Stimulated activated naive CD8-positive, alpha-beta T cell treated with anti-CD3 and anti-CD28 coated beads, Interleukin-15, Interleukin-2, amounts not matched to agents 100 ng/mL and 50 ng/mL, for 24 hours (primary cell): ENCODE measurements around the gene SNRNP200.

Source experiments
- H3K27ac Mint-ChIP-seq: one replicate; pipeline ENCODE4 v1.8.0; 2021; ENCODE audit warnings: mild to moderate bottlenecking, mixed read lengths
- H3K27me3 Mint-ChIP-seq: one replicate; pipeline ENCODE4 v1.8.0; 2021; ENCODE audit warnings: mixed read lengths
- H3K36me3 Mint-ChIP-seq: one replicate; pipeline ENCODE4 v1.8.0; 2021; ENCODE audit warnings: low read depth, mixed read lengths
- H3K4me1 Mint-ChIP-seq: one replicate; pipeline ENCODE4 v1.8.0; 2021; ENCODE audit warnings: low read depth, mixed read lengths
- H3K4me3 Mint-ChIP-seq: one replicate; pipeline ENCODE4 v1.8.0; 2021; ENCODE audit warnings: mild to moderate bottlenecking, mixed read lengths
- H3K9me3 Mint-ChIP-seq: one replicate; pipeline ENCODE4 v1.8.0; 2021; ENCODE audit warnings: mixed read lengths

SNRNP200 gene

DNA sequence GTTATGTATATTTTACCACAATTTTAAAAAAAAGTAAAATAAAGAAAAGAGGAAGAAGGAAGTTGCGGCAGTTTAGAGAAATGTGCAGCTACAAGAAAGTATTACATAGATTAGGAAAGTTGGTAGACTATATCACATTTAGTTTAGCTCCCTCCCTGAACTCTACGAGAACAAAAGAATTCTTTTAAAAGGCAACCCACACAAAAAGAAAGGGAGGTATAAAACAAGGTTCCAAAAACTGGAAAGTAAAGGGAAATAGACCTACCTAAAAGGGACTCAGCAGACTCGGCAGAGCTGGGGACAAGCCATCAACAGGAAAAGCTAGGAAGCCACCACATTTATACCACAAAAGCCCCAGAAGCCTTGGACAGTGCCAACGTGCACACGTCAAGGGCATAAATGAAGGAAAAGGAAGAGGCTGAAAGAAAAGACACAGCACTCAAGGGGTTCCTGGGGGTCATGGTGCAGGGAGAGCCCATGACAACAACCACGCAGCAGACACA lies 48.7 kb downstream of the SNRNP200 start:
- Mint-ChIP-seq H3K27ac (peak overlapping the region; percentile 69), H3K27me3 (no peaks in the 10 kb centered on the region), H3K9me3 (no peaks in the 10 kb centered on the region), H3K36me3 (peaks cover 41% of the 10 kb centered on the region), H3K4me3 (peak overlapping the region; percentile 50), H3K4me1 (peaks cover 67% of the 10 kb centered on the region)

DNA sequence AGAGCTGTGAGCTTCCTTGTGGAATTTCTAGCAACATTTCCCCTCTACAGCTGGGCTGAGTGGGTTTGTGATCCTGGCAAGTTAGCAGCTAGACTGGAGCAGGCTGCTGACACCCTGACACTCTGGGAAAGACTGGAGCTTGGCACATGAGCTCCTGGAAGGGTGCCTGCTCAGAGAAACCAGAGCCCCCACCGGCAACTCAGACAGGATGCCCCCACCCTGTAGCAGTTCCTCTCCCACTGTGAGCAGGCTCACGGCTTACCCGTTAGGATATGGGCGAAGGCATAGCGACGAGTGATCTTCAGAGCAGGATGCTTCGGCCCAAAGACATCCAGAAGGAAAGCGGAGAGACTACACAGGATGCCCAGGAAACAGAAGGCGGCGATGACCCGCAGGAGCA lies 50.8 kb downstream of the SNRNP200 start:
- peaks cover 49% of the 10 kb centered on the region for H3K4me1 Mint-ChIP-seq

DNA sequence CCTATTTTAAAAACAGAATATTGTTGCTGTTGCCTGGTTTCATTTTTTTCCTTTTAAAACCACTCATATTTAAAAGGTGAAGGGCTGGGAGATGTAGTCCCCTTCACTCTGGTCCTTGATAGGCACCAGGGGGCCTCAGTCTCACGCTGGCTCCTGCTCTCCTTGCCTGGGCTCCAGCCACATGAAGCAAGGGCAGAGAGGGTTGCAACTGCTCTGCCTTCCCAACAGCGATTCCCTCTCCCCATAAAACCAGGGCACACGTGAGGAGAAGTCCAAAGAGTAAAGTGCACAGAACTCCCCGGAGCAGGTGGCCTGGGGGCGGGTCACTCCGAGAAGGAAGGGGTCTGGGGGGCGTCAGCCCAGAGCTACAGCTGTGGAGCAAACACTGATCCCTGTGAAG lies 52.3 kb downstream of the SNRNP200 start:
- peaks cover 37% of the 10 kb centered on the region for H3K4me1 Mint-ChIP-seq
- no peak overlapping the region for H3K4me3 Mint-ChIP-seq
- no peak overlapping the region for H3K27ac Mint-ChIP-seq
- no peaks in the 10 kb centered on the region for H3K9me3 Mint-ChIP-seq
- peaks cover 42% of the 10 kb centered on the region for H3K36me3 Mint-ChIP-seq
- no peaks in the 10 kb centered on the region for H3K27me3 Mint-ChIP-seq

More for the DNA sequence above, 50.8 kb downstream of the SNRNP200 start:
- H3K36me3 Mint-ChIP-seq, result peaks cover 49% of the 10 kb centered on the region
- no peaks in the 10 kb centered on the region for H3K27me3 Mint-ChIP-seq
- no peak overlapping the region for H3K27ac Mint-ChIP-seq
- no peaks in the 10 kb centered on the region for H3K9me3 Mint-ChIP-seq
- H3K4me3 Mint-ChIP-seq, result no peak overlapping the region

DNA sequence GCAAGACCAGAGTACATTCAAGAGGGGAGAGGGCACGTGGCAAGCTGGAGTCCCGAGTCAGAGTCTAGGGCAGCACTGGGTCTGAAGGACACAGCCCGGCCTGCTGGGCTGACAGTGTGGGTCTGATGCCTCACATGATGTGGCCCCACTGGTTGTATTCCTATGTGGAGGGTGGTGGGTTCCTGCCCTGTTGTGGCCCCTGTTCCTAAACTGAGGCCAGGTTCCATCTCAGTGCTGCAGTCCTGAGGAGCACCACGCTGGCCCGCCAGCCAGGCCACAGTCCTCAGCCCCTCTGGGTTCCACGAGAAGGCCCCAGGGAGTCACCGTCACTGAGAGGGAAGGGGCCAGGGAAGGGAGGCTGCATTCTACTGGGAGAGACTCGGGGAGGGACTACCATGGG lies 52.8 kb downstream of the SNRNP200 start:
- Mint-ChIP-seq H3K36me3 (peaks cover 42% of the 10 kb centered on the region), H3K27me3 (no peaks in the 10 kb centered on the region), H3K9me3 (no peaks in the 10 kb centered on the region), H3K4me1 (peaks cover 35% of the 10 kb centered on the region), H3K4me3 (no peak overlapping the region), H3K27ac (no peak overlapping the region)

DNA sequence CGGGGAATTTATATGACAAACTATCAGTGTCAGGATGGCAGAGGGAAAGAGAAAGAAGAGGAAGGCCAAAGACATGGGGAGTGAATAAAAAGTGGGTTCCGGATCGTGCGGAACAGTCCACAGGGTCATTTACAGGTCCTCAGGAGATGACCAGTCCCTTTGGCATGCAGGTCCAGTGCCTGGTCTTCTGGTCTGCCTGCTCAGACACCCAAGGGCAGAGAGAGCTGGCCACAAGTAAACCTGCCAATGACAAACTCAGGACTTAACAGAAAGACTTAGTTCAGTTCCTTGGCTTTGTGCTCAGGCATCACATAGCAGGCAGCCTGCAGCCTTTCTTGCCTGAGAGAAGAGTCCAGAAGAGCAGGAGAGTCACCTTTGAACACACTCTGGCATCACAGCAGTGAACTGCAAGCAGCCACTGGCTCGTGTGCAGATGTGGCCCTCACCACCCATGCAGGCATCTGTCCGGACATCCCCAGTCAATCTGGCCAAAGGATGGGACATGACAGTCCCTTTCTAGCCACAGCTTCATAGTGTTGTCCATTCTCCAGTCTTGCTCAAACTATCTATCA lies 53.5 kb downstream of the SNRNP200 start:
- peaks cover 41% of the 10 kb centered on the region for H3K36me3 Mint-ChIP-seq
- peak overlapping the region; percentile 65 for H3K27ac Mint-ChIP-seq
- peaks cover 32% of the 10 kb centered on the region for H3K4me1 Mint-ChIP-seq
- H3K9me3 Mint-ChIP-seq, result no peaks in the 10 kb centered on the region
- no peak overlapping the region for H3K4me3 Mint-ChIP-seq
- H3K27me3 Mint-ChIP-seq, result no peaks in the 10 kb centered on the region

DNA sequence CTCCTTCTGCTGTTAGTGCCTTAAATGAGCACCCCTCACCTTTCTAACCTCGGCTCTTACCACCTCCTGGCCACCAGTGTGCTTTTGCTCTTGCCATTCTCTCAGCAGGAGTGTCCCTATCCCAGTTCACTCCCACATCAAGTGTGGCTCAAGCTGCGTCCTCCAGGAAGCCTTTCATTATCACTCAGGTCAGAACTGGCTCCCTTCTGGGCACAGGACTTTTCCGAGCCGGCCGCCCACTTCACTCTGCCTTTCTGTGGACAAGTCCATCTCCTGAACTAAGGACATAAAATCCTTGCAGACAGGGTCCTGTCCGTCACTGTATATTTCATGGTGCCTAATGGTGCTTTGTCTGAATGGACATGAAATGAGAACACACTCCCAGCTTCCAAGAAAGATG lies 55.2 kb downstream of the SNRNP200 start:
- Mint-ChIP-seq H3K27ac (peak overlapping the region; percentile 32), H3K36me3 (peaks cover 32% of the 10 kb centered on the region), H3K9me3 (no peaks in the 10 kb centered on the region), H3K4me3 (no peak overlapping the region), H3K4me1 (peaks cover 30% of the 10 kb centered on the region), H3K27me3 (no peaks in the 10 kb centered on the region)

DNA sequence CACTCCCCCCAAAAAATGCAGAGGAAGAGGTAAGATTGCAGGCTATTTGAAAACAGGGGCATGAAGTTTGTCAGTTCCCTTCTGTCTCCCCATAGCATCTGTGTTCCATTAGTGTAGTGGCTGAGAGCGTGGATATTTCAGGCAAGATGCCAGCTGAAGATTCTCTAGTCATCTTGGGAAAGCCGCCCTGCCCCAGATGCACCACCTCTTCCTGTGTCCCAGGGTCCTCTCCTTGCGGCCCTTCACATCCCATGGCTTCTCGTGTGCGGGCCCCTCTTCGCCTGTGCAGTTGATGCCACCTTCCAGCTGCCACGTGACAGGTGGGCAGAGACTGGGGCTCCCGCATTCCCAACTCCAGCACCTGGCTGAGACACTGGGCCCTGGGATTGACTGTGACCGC lies 55.7 kb downstream of the SNRNP200 start:
- no peaks in the 10 kb centered on the region for H3K27me3 Mint-ChIP-seq
- H3K9me3 Mint-ChIP-seq, result no peaks in the 10 kb centered on the region
- H3K36me3 Mint-ChIP-seq, result peaks cover 30% of the 10 kb centered on the region
- no peak overlapping the region for H3K4me3 Mint-ChIP-seq
- H3K27ac Mint-ChIP-seq, result peak overlapping the region; percentile 21
- peaks cover 28% of the 10 kb centered on the region for H3K4me1 Mint-ChIP-seq

DNA sequence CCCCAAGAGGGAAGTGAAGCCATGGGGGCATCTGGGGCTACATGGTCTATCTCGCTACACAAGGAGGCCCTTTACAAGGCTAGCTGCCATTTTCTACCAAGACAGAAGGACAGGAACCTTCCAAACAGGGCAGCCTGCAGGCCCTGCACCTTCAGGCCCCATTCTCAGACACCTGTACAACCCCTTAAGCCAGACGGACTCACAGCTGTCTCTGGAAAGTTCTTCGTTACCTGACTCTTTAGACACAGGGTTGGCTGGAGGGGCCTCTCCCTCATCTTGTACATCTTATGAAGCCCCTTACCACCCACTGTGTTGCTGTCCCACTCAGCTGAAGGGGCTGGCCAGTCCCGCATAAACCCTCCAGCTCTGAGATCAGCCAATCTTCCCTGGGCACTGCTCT lies 56.7 kb downstream of the SNRNP200 start:
- Mint-ChIP-seq H3K36me3 (peaks cover 23% of the 10 kb centered on the region), H3K4me1 (peaks cover 28% of the 10 kb centered on the region), H3K9me3 (no peaks in the 10 kb centered on the region), H3K27ac (no peak overlapping the region), H3K27me3 (no peaks in the 10 kb centered on the region), H3K4me3 (no peak overlapping the region)

DNA sequence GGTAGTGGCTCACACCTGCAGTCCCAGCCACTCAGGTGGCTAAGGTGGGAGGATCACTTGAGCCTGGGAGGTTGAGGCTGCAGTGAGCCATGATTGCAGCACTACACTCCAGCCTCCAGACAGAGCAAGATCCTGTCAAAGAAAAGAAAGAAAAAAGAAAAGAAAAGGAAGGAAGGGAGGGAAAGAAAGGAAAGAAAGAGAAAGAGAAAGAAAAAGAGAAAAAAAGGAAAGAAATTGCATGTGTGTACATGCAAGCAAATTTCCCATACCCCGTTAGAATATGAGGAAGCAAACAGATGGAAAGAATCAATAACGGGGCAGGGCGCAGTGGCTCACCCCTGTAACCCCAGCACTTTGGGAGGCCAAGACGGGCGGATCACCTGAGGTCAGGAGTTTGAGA lies 57.5 kb downstream of the SNRNP200 start:
- Mint-ChIP-seq H3K27ac (peak overlapping the region; percentile 29), H3K4me1 (peaks cover 32% of the 10 kb centered on the region), H3K9me3 (no peaks in the 10 kb centered on the region), H3K36me3 (peaks cover 18% of the 10 kb centered on the region), H3K27me3 (no peaks in the 10 kb centered on the region), H3K4me3 (no peak overlapping the region)

DNA sequence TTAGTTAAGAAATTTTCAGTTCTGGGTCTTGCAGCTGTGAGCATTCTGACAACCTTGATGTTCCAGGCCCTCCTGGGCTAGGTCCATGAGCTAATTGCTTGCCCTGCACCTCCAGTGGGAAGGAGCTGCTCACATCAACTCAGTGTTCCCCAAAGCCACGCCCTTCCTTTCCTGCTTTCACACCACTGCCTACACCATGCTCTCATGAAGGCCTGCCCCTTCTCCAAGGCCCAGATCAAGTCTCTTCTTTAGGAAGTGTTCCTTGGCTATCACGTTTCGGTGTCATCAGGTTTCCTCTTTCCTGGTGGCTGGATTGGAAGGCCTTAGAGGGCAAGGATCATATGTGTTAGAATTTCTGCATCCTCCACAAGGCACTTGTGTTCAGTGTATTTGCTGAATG lies 58.3 kb downstream of the SNRNP200 start:
- no peak overlapping the region for H3K4me3 Mint-ChIP-seq
- peaks cover 41% of the 10 kb centered on the region for H3K4me1 Mint-ChIP-seq
- H3K36me3 Mint-ChIP-seq, result peaks cover 14% of the 10 kb centered on the region
- no peaks in the 10 kb centered on the region for H3K9me3 Mint-ChIP-seq
- no peaks in the 10 kb centered on the region for H3K27me3 Mint-ChIP-seq
- H3K27ac Mint-ChIP-seq, result peak overlapping the region; percentile 9

DNA sequence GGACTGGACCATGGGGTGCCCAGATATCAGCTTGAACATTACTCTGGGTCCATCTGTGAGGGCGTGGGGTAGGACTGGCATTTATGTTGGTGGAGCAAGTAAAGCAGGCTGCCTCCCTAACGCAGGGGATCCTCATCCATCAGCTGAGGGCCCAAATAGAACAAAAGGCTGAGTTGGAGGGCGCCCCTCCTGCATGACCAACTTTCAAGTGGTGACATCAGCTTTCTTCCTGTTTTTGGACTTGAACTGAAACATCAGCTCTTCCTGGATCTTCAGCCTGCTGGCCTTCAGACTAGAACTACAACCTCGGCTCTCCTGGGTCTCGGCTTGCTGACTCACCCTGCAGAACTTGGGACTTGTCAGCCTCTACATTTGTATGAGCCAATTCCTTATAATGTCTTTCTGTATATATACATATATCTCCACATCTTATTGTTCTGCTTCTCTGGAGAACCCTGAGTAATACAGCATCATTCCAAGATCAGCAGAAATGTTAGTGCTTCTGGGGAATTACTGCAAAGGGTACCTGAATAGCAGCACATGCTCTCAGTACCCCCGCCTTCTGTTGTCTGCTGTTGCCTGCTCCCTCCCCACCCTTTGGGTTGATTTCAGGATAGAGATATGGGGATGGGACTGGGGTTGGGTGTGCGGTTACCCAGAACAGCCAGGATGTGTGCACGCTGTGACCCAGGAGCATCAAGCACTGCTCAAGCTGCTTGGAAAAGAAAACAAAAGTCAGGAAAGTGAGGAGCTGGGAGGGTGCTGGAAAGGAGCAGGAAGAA lies 59.5 kb downstream of the SNRNP200 start:
- Mint-ChIP-seq H3K9me3 (no peaks in the 10 kb centered on the region), H3K4me3 (no peak overlapping the region), H3K4me1 (peaks cover 49% of the 10 kb centered on the region), H3K36me3 (peaks cover 7% of the 10 kb centered on the region), H3K27me3 (no peaks in the 10 kb centered on the region), H3K27ac (peak overlapping the region; percentile 42)

DNA sequence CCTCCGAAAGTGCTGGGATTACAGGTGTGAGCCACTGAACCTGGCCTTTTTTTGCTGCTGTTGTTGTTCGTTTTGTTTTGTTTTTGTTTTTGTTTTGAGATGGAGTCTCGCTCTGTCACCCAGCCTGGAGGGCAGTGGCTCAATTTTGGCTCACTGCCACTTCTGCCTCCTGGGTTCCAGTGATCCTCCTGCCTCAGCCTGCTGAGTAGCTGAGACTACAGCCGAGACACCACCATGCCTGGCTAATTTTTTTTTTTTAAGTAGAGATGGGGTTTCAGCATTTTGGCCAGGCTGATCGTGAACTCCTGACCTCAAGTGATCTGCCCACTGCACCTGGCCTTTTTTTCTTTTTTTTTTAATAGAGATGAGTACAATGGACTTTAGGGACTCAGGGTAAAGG lies 61.5 kb downstream of the SNRNP200 start:
- Mint-ChIP-seq H3K27me3 (no peaks in the 10 kb centered on the region), H3K4me3 (no peak overlapping the region), H3K27ac (no peak overlapping the region), H3K4me1 (peaks cover 53% of the 10 kb centered on the region), H3K9me3 (no peaks in the 10 kb centered on the region), H3K36me3 (no peaks in the 10 kb centered on the region)

DNA sequence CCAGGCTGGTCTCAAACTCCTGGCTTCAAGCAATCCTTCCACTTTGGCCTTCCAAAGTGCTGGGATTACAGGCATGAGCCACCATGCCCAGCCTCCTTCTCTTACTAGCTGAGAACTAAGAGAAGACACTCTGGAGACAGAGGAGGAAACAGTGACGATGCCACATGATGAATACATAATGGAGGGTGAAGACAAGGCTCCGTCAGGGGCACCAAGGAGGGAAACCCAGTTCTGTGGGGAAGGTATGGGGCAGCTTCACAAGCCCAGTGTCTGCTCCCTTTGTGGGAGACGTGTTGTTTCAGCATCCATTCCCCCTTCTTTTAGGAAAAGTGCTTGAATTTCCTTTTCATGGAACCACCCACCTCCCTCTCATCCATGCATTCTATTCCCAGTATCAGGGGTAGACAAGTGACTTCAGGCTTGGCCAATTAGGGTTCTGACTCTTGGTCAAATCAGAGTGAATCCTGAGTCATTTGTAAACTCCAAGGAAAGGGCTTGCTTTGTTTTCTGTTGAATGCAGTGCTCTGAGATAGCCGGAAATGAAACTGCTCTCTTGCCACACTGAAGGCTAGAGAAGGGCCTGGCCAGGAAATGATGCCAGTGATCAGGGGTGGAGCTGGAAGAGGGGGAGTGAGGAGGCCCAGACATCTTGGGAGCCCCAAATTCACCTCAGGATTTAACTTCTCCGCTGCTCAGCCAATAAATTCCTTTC lies 63.3 kb downstream of the SNRNP200 start:
- Mint-ChIP-seq H3K36me3 (no peaks in the 10 kb centered on the region), H3K27ac (peak overlapping the region; percentile 82), H3K27me3 (no peaks in the 10 kb centered on the region), H3K4me3 (peak overlapping the region; percentile 38), H3K4me1 (peaks cover 48% of the 10 kb centered on the region), H3K9me3 (no peaks in the 10 kb centered on the region)

DNA sequence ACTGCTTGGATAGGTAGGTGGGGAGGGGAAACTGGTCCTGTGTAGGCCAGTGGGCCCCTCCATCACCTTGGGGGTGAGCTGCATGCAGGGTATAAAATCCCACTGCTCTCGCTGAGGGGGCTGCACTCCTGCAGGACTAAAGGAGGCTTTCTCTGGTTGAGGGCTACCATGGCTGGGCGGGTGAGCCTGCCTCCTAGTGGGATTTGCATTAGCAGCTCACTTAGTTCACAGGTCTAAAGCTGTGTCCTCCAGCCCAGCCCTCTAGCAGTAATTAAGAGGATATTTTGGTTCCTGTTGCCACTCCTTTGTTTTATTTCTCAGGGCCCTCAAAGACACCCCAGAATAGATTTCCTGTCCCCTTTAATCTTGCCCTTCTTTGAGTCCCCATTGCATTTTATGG lies 64.1 kb downstream of the SNRNP200 start:
- H3K27me3 Mint-ChIP-seq, result no peaks in the 10 kb centered on the region
- peak overlapping the region; percentile 82 for H3K27ac Mint-ChIP-seq
- H3K4me1 Mint-ChIP-seq, result peaks cover 42% of the 10 kb centered on the region

DNA sequence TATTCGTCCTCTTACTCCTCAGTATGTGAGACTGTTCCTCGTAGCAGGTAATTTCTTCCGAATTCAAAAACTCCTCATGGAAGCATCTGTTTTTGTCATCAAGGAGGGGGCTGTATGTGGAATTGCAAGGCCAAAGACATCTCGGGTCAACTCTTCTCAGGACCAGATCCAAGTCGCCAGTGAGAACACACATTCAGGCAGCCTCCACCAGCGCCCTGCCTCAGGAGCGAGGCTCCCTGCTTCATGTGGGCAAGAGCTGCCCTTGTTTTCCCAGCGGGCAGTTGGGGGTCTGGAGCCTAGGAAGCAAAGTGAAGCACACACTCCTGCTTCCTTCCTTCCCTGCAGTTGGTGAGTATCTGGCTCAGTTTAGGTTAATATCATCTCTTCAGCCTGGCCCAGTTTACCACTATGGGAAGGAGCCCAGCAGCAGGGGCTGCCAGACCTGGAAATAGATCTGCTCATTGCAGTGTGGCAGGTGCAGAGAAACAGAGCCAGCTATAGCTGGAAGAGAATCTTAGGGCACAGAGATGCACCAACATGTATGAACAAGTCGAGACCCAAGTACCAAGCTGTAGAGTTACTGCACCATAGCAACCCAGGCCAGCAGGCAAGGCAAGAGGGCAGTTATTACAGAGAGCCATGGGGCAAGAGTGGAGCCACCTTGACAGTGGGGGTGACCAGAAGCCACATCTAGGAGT lies 64.9 kb downstream of the SNRNP200 start:
- H3K27ac Mint-ChIP-seq, result peak overlapping the region; percentile 82

More for the DNA sequence above, 64.1 kb downstream of the SNRNP200 start:
- Mint-ChIP-seq H3K36me3 (no peaks in the 10 kb centered on the region), H3K4me3 (peak overlapping the region; percentile 38), H3K9me3 (no peaks in the 10 kb centered on the region)

More for the DNA sequence above, 64.9 kb downstream of the SNRNP200 start:
- Mint-ChIP-seq H3K36me3 (no peaks in the 10 kb centered on the region), H3K27me3 (no peaks in the 10 kb centered on the region), H3K9me3 (no peaks in the 10 kb centered on the region), H3K4me3 (no peak overlapping the region), H3K4me1 (peaks cover 35% of the 10 kb centered on the region)
